ENCODE results near the gene ZNF581.

ZNF581 gene

GRCh38 chr19:55624109-55625003 lies 19.1 kb upstream of the ZNF581 start, which contains the start of gene ZNF784:
TSS of gene ZNF784 (minus strand) at chr19:55624566. CDS start at chr19:55624561, 5 bp downstream.
- peaks cover 5% of the 10 kb centered on the region for H3K4me1 ChIP-seq (ENCODE audit: control insufficient read depth, insufficient read depth, low read length)
- peaks cover 0 to 5% of the 10 kb centered on the region in 2 experiments; a peak in 1 of 3 replicates for H3K36me3 ChIP-seq (ENCODE audit: control insufficient read depth in 2 of 2, insufficient read depth in 1 of 2, low read length in 2 of 2)
- H3K4me3 ChIP-seq (ENCODE audit: low read depth, low read length) = peak within 1 kb of the TSS; percentile 88
- POLR2A ChIA-PET = interaction anchor here (0.6 to 9.1 kb wide), 40 partner anchors 8 to 1161 kb away, joined by 3 to 75 read pairs (median 4); partner anchors contain the start of genes CCDC106, DNAAF3, FIZ1 and ISOC2
- CTCF ChIA-PET = interaction anchor here (0.5 to 5.3 kb wide), 21 partner anchors 9 to 747 kb away, joined by 3 to 30 read pairs (median 4); partner anchors contain the start of gene ZNF865
- H3K27ac ChIP-seq (ENCODE audit: extremely low read depth, low read depth, low read length) = peak within 1 kb of the TSS; percentile 87
- no peaks in the 10 kb centered on the region for H3K9me3 ChIP-seq (ENCODE audit: control insufficient read depth, insufficient read depth, low read depth, low read length)
- TF ChIP-seq SP7 (tag by site-specific recombination; IDR thresholded peaks at IDR 0.05) (peak; percentile 59; the same call in 1 of the 2 replicates), ZNF19 (tag by site-specific recombination; IDR thresholded peaks at IDR 0.05; ENCODE audit: low read depth) (no peak), ZXDB (tag by site-specific recombination; IDR thresholded peaks at IDR 0.05) (peak; percentile 37; the same call in 1 of the 2 replicates), GLIS2 (tag by site-specific recombination; IDR thresholded peaks at IDR 0.05) (no peak; the same call in 1 of the 2 replicates), ZNF776 (tag by site-specific recombination; IDR thresholded peaks at IDR 0.05; ENCODE audit: borderline replicate concordance) (no peak), ZBTB8A (tag by site-specific recombination; IDR thresholded peaks at IDR 0.05) (no peak), SP2 (tag by site-specific recombination; IDR thresholded peaks at IDR 0.05) (peak; percentile 79), KLF8 (tag by site-specific recombination; IDR thresholded peaks at IDR 0.05) (peak; percentile 87), GLIS1 (tag by site-specific recombination; IDR thresholded peaks at IDR 0.05) (peak; percentile 51), SCRT2 (tag by site-specific recombination; IDR thresholded peaks at IDR 0.05) (0 out of 2 replicates have a peak, but pooled peaks have one; percentile 8), YY1 (tag by site-specific recombination; IDR thresholded peaks at IDR 0.05) (peak; percentile 54; the same call in 1 of the 2 replicates), ZNF394 (tag by site-specific recombination; IDR thresholded peaks at IDR 0.05; ENCODE audit: borderline replicate concordance) (peak; percentile 31; the same call in 1 of the 2 replicates), PRDM4 (tag by site-specific recombination; IDR thresholded peaks at IDR 0.05) (no peak), ZNF335 (tag by site-specific recombination; conservative IDR thresholded peaks at IDR 0.05) (peak; percentile 83), INSM2 (tag by site-specific recombination; IDR thresholded peaks at IDR 0.05) (no peak), ZNF366 (tag by site-specific recombination; conservative IDR thresholded peaks at IDR 0.05) (peak; percentile 61), ZNF76 (tag by site-specific recombination; IDR thresholded peaks at IDR 0.05; ENCODE audit: borderline replicate concordance, low read depth) (0 out of 2 replicates have a peak, but pooled peaks have one; percentile 35), ZNF221 (tag by site-specific recombination; IDR thresholded peaks at IDR 0.05; ENCODE audit: borderline replicate concordance) (no peak), ZNF341 (tag by site-specific recombination; IDR thresholded peaks at IDR 0.05; ENCODE audit: low read depth) (peak; percentile 82), ZBTB17 (tag by site-specific recombination; IDR thresholded peaks at IDR 0.05) (peak; percentile 88)
- TF ChIP-seq, protein P1, sequence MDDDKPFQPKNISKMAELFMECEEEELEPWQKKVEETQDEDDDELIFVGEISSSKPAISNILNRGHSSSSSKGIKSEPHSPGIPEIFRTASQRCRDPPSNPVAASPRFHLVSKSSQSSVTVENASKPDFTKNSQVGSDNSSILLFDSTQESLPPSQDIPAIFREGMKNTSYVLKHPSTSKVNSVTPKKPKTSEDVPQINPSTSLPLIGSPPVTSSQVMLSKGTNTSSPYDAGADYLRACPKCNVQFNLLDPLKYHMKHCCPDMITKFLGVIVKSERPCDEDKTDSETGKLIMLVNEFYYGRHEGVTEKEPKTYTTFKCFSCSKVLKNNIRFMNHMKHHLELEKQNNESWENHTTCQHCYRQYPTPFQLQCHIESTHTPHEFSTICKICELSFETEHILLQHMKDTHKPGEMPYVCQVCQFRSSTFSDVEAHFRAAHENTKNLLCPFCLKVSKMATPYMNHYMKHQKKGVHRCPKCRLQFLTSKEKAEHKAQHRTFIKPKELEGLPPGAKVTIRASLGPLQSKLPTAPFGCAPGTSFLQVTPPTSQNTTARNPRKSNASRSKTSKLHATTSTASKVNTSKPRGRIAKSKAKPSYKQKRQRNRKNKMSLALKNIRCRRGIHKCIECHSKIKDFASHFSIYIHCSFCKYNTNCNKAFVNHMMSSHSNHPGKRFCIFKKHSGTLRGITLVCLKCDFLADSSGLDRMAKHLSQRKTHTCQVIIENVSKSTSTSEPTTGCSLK (tag by site-specific recombination; IDR thresholded peaks at IDR 0.05) = no peak
- TF ChIP-seq, protein P2, sequence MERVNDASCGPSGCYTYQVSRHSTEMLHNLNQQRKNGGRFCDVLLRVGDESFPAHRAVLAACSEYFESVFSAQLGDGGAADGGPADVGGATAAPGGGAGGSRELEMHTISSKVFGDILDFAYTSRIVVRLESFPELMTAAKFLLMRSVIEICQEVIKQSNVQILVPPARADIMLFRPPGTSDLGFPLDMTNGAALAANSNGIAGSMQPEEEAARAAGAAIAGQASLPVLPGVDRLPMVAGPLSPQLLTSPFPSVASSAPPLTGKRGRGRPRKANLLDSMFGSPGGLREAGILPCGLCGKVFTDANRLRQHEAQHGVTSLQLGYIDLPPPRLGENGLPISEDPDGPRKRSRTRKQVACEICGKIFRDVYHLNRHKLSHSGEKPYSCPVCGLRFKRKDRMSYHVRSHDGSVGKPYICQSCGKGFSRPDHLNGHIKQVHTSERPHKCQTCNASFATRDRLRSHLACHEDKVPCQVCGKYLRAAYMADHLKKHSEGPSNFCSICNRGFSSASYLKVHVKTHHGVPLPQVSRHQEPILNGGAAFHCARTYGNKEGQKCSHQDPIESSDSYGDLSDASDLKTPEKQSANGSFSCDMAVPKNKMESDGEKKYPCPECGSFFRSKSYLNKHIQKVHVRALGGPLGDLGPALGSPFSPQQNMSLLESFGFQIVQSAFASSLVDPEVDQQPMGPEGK (tag by site-specific recombination; IDR thresholded peaks at IDR 0.05) = peak; percentile 44
- TF ChIP-seq, protein P3, sequence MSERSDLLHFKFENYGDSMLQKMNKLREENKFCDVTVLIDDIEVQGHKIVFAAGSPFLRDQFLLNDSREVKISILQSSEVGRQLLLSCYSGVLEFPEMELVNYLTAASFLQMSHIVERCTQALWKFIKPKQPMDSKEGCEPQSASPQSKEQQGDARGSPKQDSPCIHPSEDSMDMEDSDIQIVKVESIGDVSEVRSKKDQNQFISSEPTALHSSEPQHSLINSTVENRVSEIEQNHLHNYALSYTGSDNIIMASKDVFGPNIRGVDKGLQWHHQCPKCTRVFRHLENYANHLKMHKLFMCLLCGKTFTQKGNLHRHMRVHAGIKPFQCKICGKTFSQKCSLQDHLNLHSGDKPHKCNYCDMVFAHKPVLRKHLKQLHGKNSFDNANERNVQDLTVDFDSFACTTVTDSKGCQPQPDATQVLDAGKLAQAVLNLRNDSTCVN (tag by site-specific recombination; optimal IDR thresholded peaks at IDR 0.05) = peak; percentile 15
- TF ChIP-seq, protein P4, sequence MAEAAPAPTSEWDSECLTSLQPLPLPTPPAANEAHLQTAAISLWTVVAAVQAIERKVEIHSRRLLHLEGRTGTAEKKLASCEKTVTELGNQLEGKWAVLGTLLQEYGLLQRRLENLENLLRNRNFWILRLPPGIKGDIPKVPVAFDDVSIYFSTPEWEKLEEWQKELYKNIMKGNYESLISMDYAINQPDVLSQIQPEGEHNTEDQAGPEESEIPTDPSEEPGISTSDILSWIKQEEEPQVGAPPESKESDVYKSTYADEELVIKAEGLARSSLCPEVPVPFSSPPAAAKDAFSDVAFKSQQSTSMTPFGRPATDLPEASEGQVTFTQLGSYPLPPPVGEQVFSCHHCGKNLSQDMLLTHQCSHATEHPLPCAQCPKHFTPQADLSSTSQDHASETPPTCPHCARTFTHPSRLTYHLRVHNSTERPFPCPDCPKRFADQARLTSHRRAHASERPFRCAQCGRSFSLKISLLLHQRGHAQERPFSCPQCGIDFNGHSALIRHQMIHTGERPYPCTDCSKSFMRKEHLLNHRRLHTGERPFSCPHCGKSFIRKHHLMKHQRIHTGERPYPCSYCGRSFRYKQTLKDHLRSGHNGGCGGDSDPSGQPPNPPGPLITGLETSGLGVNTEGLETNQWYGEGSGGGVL (tag by site-specific recombination; IDR thresholded peaks at IDR 0.05) = peak; percentile 21; the same call in 1 of the 2 replicates
